MM.1S (cell line): ENCODE results near the gene STARD3NL.

ENCODE experiments used
- DNase-seq: peaks from one replicate; pipeline ENCODE4 v3.0.0-alpha.2; 2015
- H2AFZ ChIP-seq: fragments of 300-600 bp; sonication (generic); 2 replicates; pipeline ENCODE4 v1.6.0; 2016; ENCODE audit warnings: antibody characterized with exemption, low read length
- H3F3A ChIP-seq: fragments of 300-600 bp; sonication (generic); 2 replicates; pipeline ENCODE4 v1.6.1; 2016; ENCODE audit warnings: mild to moderate bottlenecking, antibody characterized with exemption, low read length, moderate library complexity, mixed read lengths; ENCODE audit not compliant: insufficient read depth
- H3K27ac ChIP-seq: fragments of 300-600 bp; sonication (generic); 2 replicates; pipeline ENCODE4 v1.5.1; 2016; ENCODE audit warnings: mild to moderate bottlenecking, low read length
- H3K27me3 ChIP-seq: fragments of 300-600 bp; sonication (generic); replicated peaks from 2 replicates; pipeline ENCODE4 v1.6.0; 2016; ENCODE audit warnings: low read length; ENCODE audit not compliant: insufficient read depth
- H3K36me3 ChIP-seq: fragments of 300-600 bp; sonication (generic); replicated peaks from 2 replicates; pipeline ENCODE4 v1.6.1; 2016; ENCODE audit warnings: mild to moderate bottlenecking, low read length, mixed read lengths; ENCODE audit not compliant: insufficient read depth
- H3K4me1 ChIP-seq: fragments of 300-600 bp; sonication (generic); 2 replicates; pipeline ENCODE4 v1.6.1; 2016; ENCODE audit warnings: low read length, mixed read lengths
- H3K4me2 ChIP-seq: fragments of 300-600 bp; sonication (generic); 2 replicates; pipeline ENCODE4 v1.6.0; 2016; ENCODE audit warnings: low read depth, low read length
- H3K4me3 ChIP-seq: fragments of 300-600 bp; sonication (generic); 2 replicates; pipeline ENCODE4 v1.5.1; 2016; ENCODE audit warnings: low read length, mixed read lengths
- H3K79me2 ChIP-seq: fragments of 300-600 bp; sonication (generic); 2 replicates; pipeline ENCODE4 v1.6.1; 2016; ENCODE audit warnings: mixed run types, low read length, mixed read lengths
- H3K9ac ChIP-seq: fragments of 300-600 bp; sonication (generic); 2 replicates; pipeline ENCODE4 v1.6.1; 2016; ENCODE audit warnings: low read length, mixed read lengths
- H3K9me2 ChIP-seq: fragments of 300-600 bp; sonication (generic); replicated peaks from 2 replicates; pipeline ENCODE4 v1.6.1; 2016; ENCODE audit warnings: mild to moderate bottlenecking, low read length, mixed read lengths; ENCODE audit not compliant: insufficient read depth
- H3K9me3 ChIP-seq: fragments of 300-600 bp; sonication (generic); replicated peaks from 2 replicates; pipeline ENCODE4 v1.6.1; 2016; ENCODE audit warnings: mild to moderate bottlenecking, low read length, mixed read lengths; ENCODE audit not compliant: insufficient read depth
- H4K20me1 ChIP-seq: fragments of 300-600 bp; sonication (generic); 2 replicates; pipeline ENCODE4 v1.6.1; 2016; ENCODE audit warnings: mild to moderate bottlenecking, low read length, moderate library complexity, mixed read lengths; ENCODE audit not compliant: insufficient read depth
- CTCF ChIP-seq: fragments of 300-600 bp; sonication (generic); IDR thresholded peaks from 2 replicates; pipeline ENCODE4 v1.5.1; 2016; ENCODE audit warnings: antibody characterized with exemption, low read length, mixed read lengths
- EZH2 ChIP-seq: fragments of 300-600 bp; sonication (generic); optimal IDR thresholded peaks from 2 replicates; pipeline ENCODE3; 2017; ENCODE audit warnings: low read depth, mild to moderate bottlenecking, antibody characterized with exemption, low read length, mixed read lengths
- EZH2phosphoT487 ChIP-seq: fragments of 300-600 bp; sonication (generic); IDR thresholded peaks from 2 replicates; pipeline ENCODE4 v1.6.1; 2018; ENCODE audit warnings: antibody characterized with exemption, low read length

Gene STARD3NL

GRCh38 chr7:38147005-38147404 lies 31.0 kb upstream of the STARD3NL start:
- no peaks in the 10 kb centered on the region for H3K79me2 ChIP-seq
- H3K4me2 ChIP-seq: no peak overlapping the region
- no peaks in the 10 kb centered on the region for H3K9me3 ChIP-seq
- no peaks in the 10 kb centered on the region for H3K27me3 ChIP-seq
- H3K9ac ChIP-seq: no peak overlapping the region
- DNase-seq: no peak
- H3K4me3 ChIP-seq: no peak overlapping the region
- no peaks in the 10 kb centered on the region for H3K9me2 ChIP-seq
- H4K20me1 ChIP-seq: no peaks in the 10 kb centered on the region
- no peak overlapping the region for H2AFZ ChIP-seq
- no peak for TF ChIP-seq EZH2phosphoT487
- no peak for TF ChIP-seq CTCF
- TF ChIP-seq EZH2: no peak
- H3F3A ChIP-seq: no peaks in the 10 kb centered on the region
- no peak overlapping the region for H3K27ac ChIP-seq
- no peaks in the 10 kb centered on the region for H3K36me3 ChIP-seq
- H3K4me1 ChIP-seq: no peaks in the 10 kb centered on the region

GRCh38 chr7:38151556-38151955 lies 26.5 kb upstream of the STARD3NL start:
- Histone ChIP-seq H3K79me2 (no peaks in the 10 kb centered on the region), H3K27ac (no peak overlapping the region), H3K4me3 (no peak overlapping the region), H3K27me3 (no peaks in the 10 kb centered on the region), H3F3A (no peaks in the 10 kb centered on the region), H4K20me1 (no peaks in the 10 kb centered on the region), H3K9me3 (no peaks in the 10 kb centered on the region), H3K9ac (no peak overlapping the region), H3K36me3 (no peaks in the 10 kb centered on the region), H3K4me2 (no peak overlapping the region), H2AFZ (no peak overlapping the region), H3K4me1 (no peaks in the 10 kb centered on the region), H3K9me2 (no peaks in the 10 kb centered on the region)
- TF ChIP-seq CTCF: no peak
- no peak for TF ChIP-seq EZH2
- no peak for TF ChIP-seq EZH2phosphoT487
- no peak for DNase-seq

- Histone ChIP-seq H3K9ac (no peak overlapping the region), H3K27ac (no peak overlapping the region), H3K9me3 (no peaks in the 10 kb centered on the region), H3K4me2 (no peak overlapping the region), H2AFZ (no peak overlapping the region), H3K79me2 (no peaks in the 10 kb centered on the region), H3K4me1 (no peaks in the 10 kb centered on the region), H3K27me3 (no peaks in the 10 kb centered on the region), H3K9me2 (no peaks in the 10 kb centered on the region), H3K4me3 (no peak overlapping the region), H4K20me1 (no peaks in the 10 kb centered on the region), H3K36me3 (no peaks in the 10 kb centered on the region), H3F3A (no peaks in the 10 kb centered on the region)
- no peak for TF ChIP-seq CTCF
- DNase-seq: no peak
Measured at GRCh38 chr7:38153515-38153914, 24.5 kb upstream of the STARD3NL start.
